ENCODE results near the gene TBATA.

Gene TBATA

GRCh38 chr10:70775679-70776454 is 9.3 kb downstream of the TBATA start:
- Mint-ChIP-seq H3K27me3 (ENCODE audit: low read depth) (peaks cover 4% of the 10 kb centered on the region), H3K4me1 (peaks cover 11% of the 10 kb centered on the region), H3K4me3 (no peak overlapping the region), H3K36me3 (ENCODE audit: low read depth) (no peaks in the 10 kb centered on the region), H3K27ac (peak overlapping the region in 2 of 3 experiments; percentile 26 to 35), H3K9me3 (no peaks in the 10 kb centered on the region)
- TF ChIP-seq CTCF (IDR thresholded peaks at IDR 0.05; ENCODE audit: unreplicated experiment in 3 of 3) = no peak

GRCh38 chr10:70774810-70775678 is 10.1 kb downstream of the TBATA start:
- peak overlapping the region; percentile 32 to 35 (median 34) for H3K27ac Mint-ChIP-seq
- no peaks in the 10 kb centered on the region for H3K36me3 Mint-ChIP-seq (ENCODE audit: low read depth)
- no peaks in the 10 kb centered on the region for H3K9me3 Mint-ChIP-seq
- TF ChIP-seq CTCF (IDR thresholded peaks at IDR 0.05; ENCODE audit: unreplicated experiment in 3 of 3) = no peak
- H3K4me1 Mint-ChIP-seq = peaks cover 7% of the 10 kb centered on the region
- H3K27me3 Mint-ChIP-seq (ENCODE audit: low read depth) = peaks cover 4% of the 10 kb centered on the region
- no peak overlapping the region for H3K4me3 Mint-ChIP-seq

GRCh38 chr10:70773965-70774809 is 11.0 kb downstream of the TBATA start:
- no peaks in the 10 kb centered on the region for H3K9me3 Mint-ChIP-seq
- peaks cover 4% of the 10 kb centered on the region for H3K27me3 Mint-ChIP-seq (ENCODE audit: low read depth)
- peak overlapping the region in 1 of 3 experiments; percentile 34 for H3K27ac Mint-ChIP-seq
- H3K36me3 Mint-ChIP-seq (ENCODE audit: low read depth) = no peaks in the 10 kb centered on the region
- no peak overlapping the region for H3K4me3 Mint-ChIP-seq
- TF ChIP-seq CTCF (IDR thresholded peaks at IDR 0.05; ENCODE audit: unreplicated experiment in 3 of 3) = no peak
- peaks cover 6% of the 10 kb centered on the region for H3K4me1 Mint-ChIP-seq

DNA sequence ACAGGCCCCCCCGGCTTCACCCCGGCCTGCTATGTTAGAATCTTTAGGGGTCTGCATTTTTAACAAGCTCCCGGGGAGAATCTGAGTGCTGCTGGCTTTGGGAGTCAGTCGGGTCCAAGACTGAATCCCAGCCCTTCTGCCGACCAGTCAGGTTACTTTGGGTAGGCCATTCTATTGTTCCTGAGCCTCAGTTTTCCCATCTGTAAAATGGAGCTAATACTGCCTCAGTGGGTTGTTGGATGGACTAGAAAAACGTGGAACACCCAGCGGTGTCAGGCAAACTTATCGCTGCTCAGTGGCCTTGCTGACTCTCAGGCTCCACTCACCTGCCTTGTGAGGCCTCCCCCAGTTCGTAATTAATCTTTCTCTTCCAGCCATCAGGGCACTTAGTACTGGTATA is 11.7 kb downstream of the TBATA start:
- no peak for TF ChIP-seq CTCF (IDR thresholded peaks at IDR 0.05; ENCODE audit: unreplicated experiment in 3 of 3)
- Mint-ChIP-seq H3K27ac (no peak overlapping the region), H3K4me1 (no peaks in the 10 kb centered on the region), H3K9me3 (no peaks in the 10 kb centered on the region), H3K4me3 (no peak overlapping the region), H3K36me3 (ENCODE audit: low read depth) (no peaks in the 10 kb centered on the region), H3K27me3 (ENCODE audit: low read depth) (peaks cover 4% of the 10 kb centered on the region)

GRCh38 chr10:70772627-70773026 is 12.6 kb downstream of the TBATA start:
- no peak overlapping the region for H3K4me3 Mint-ChIP-seq
- no peaks in the 10 kb centered on the region for H3K36me3 Mint-ChIP-seq (ENCODE audit: low read depth)
- H3K4me1 Mint-ChIP-seq = no peaks in the 10 kb centered on the region
- no peak overlapping the region for H3K27ac Mint-ChIP-seq
- no peak for TF ChIP-seq CTCF (IDR thresholded peaks at IDR 0.05; ENCODE audit: unreplicated experiment in 3 of 3)
- peaks cover 4% of the 10 kb centered on the region for H3K27me3 Mint-ChIP-seq (ENCODE audit: low read depth)
- no peaks in the 10 kb centered on the region for H3K9me3 Mint-ChIP-seq

Data from nephron (organoid).